ENCODE measurements around the gene ICAM1.
A peak's percentile ranks its signal among the peaks of the same experiment; 100 is the strongest.
"Not testable (repeated sequence)": the region's sequence is repeated elsewhere in the genome, so short reads cannot be mapped to it uniquely, and the experiment has no call there.

Gene ICAM1

GRCh38 chr19:10270616-10271394 is at the start of gene ICAM1:
Gene ICAM1, plus strand, starts transcription at chr19:10271120. Its CDS starts 40 bp downstream, at chr19:10271160.
- DNase-seq, result peak in 1 of 2 experiments; percentile 22

GRCh38 chr19:10222201-10222890 is 48.6 kb upstream of the ICAM1 start:
- DNase-seq, result no peak

- no peak for DNase-seq
These were observed 47.3 kb upstream of the ICAM1 start for GRCh38 chr19:10223488-10224213.

GRCh38 chr19:10224337-10224736 is 46.6 kb upstream of the ICAM1 start:
- DNase-seq, result no peak

- no peak for DNase-seq
These were observed 44.9 kb upstream of the ICAM1 start for GRCh38 chr19:10226021-10226375.

- DNase-seq, result no peak
These were observed 44.4 kb upstream of the ICAM1 start for GRCh38 chr19:10226376-10227025.

GRCh38 chr19:10227026-10227971 is 43.6 kb upstream of the ICAM1 start:
- DNase-seq, result no peak

GRCh38 chr19:10228393-10228792 is 42.5 kb upstream of the ICAM1 start:
- no peak for DNase-seq

- peak in 1 of 2 experiments; percentile 58 for DNase-seq
These were observed 42.0 kb upstream of the ICAM1 start for GRCh38 chr19:10228920-10229319.

- no peak for DNase-seq
These were observed 40.6 kb upstream of the ICAM1 start for GRCh38 chr19:10230173-10230860.

- peak in 1 of 2 experiments; percentile 76 for DNase-seq
These were observed 39.9 kb upstream of the ICAM1 start, which contains the start of gene S1PR2 for GRCh38 chr19:10230861-10231611. Gene S1PR2, minus strand, starts transcription at chr19:10231331. Its CDS starts 6,426 bp downstream, at chr19:10224905.

- no peak for DNase-seq
These were observed 39.2 kb upstream of the ICAM1 start for GRCh38 chr19:10231612-10232228.

GRCh38 chr19:10233946-10234345 is 37.0 kb upstream of the ICAM1 start:
- no peak for DNase-seq

GRCh38 chr19:10235003-10235402 is 35.9 kb upstream of the ICAM1 start:
- no peak for DNase-seq

GRCh38 chr19:10235409-10235808 is 35.5 kb upstream of the ICAM1 start:
- not testable (repeated sequence) for DNase-seq

- DNase-seq, result no peak
These were observed 33.2 kb upstream of the ICAM1 start for GRCh38 chr19:10237702-10238101.

GRCh38 chr19:10238172-10238783 is 32.6 kb upstream of the ICAM1 start:
- DNase-seq, result peak in 1 of 2 experiments; percentile 23

- DNase-seq, result not testable (repeated sequence)
These were observed 29.0 kb upstream of the ICAM1 start for GRCh38 chr19:10241826-10242449.

GRCh38 chr19:10243606-10244005 is 27.3 kb upstream of the ICAM1 start:
- DNase-seq, result no peak
